HepG2 (cell line): ENCODE results near the gene RAP1A.

Experiments used
- MYC ChIP-seq: sonication (generic); formaldehyde crosslinking; IDR thresholded peaks from 2 replicates; pipeline ENCODE4 v1.9.0; 2021; ENCODE audit warnings: missing genetic modification reagents, borderline replicate concordance
- RARA ChIP-seq: IDR thresholded peaks from 2 replicates; pipeline ENCODE4 v1.6.1; 2016; ENCODE audit warnings: missing genetic modification reagents, missing compliant biosample characterization
- SNAPC5 ChIP-seq: sonication (generic); formaldehyde crosslinking; IDR thresholded peaks from 2 replicates; pipeline ENCODE4 v1.8.1; 2023; ENCODE audit warnings: mild to moderate bottlenecking, missing genetic modification reagents, borderline replicate concordance

DNA sequence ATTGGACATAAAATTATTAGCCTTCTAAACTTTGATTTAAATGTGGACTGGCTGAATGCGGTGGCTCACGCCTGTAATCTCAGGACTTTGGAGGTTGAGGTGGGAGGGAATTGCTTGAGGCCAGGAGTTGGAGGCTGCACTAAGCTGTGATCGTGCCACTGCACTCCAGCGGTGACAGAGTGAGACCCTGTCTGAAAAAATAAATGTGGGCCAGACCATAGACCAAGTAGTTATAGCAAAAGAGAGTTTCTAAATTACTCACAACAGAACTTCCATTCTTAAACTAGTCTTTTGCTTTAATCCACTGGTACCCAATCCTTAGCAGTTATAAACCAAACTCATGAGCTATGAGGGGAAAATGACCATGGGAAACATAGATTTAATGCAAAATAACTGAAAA lies 35.2 kb downstream of the RAP1A start:
- no peak for TF ChIP-seq MYC
- no peak for TF ChIP-seq RARA
- no peak for TF ChIP-seq SNAPC5 (CRISPR knock-in tag)
